Renal cortex interstitium (tissue), 11 donors: Measurements from ENCODE around the gene NPW. TPM values are rescaled to one million over a fixed set of nuclear protein-coding genes. Genes with fewer than 3 reads are reported as not detected.

Source experiments
- DNase-seq, 11 donors: peaks; one replicate each; pipeline ENCODE4 v3.0.0-alpha.2; 2013; ENCODE audit warnings: low read depth in 9 of 11, low spot score in 4 of 11; ENCODE audit errors: extremely low read depth in 1 of 11
- polyA plus RNA-seq, 3 donors: library from polyadenylated mRNA; unstranded; fragments of 120-200 nt; gene quantifications; one replicate each; pipeline ENCODE4 v1.2.1, GENCODE V29; 2013; ENCODE audit not compliant: insufficient read length in 3 of 3

The NPW gene
- polyA plus RNA-seq, 3 donors = 3.8 to 12.4 (median 8.2) TPM

- DNase-seq = no peak
Observed at GRCh38 chr16:2057438-2057837, 37.9 kb downstream of the NPW start.

- DNase-seq = no peak
Observed at GRCh38 chr16:2058420-2058819, 38.8 kb downstream of the NPW start.

DNA sequence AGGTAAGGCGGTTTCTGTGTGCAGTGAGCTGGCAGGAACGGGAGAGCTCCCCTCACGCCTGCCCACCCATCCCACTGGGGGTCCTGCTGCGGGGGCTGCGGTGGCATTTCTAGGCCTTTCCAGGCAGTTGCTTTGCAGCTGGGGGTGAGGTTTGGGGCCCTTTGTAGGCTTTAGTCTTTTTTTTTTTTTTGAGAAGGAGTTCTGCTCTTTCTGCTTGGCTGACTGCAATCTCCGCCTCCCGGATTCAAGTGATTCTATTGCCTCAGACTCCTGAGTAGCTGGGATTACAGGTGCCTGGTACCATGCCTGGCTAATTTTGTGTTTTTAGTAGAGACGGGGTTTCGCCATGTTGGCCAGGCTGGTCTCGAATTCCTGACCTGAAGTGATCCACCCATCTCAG lies 39.3 kb downstream of the NPW start:
- peak in 1 of 11 donors; percentile 61 for DNase-seq

DNA sequence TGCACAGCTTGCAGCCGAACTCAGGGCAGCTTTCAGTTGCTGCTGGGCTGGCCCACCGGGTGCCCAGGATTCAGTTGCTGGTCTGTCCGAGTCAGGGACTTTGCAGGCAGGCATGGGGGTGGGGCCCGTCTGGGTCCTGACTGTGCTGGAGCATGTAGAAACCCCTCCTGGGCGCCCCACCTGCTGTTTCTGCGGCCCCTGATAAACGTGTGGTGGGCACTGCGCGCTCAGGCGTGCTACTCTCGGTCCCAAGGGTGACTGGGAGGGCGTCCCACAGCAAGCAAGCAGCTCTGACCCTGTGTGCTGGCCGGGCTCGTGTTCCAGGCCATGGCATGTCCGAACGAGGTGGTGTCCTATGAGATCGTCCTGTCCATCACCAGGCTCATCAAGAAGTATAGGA lies 40.8 kb downstream of the NPW start:
- no peak for DNase-seq

- DNase-seq = no peak
Observed at GRCh38 chr16:2061023-2061422, 41.4 kb downstream of the NPW start.

DNA sequence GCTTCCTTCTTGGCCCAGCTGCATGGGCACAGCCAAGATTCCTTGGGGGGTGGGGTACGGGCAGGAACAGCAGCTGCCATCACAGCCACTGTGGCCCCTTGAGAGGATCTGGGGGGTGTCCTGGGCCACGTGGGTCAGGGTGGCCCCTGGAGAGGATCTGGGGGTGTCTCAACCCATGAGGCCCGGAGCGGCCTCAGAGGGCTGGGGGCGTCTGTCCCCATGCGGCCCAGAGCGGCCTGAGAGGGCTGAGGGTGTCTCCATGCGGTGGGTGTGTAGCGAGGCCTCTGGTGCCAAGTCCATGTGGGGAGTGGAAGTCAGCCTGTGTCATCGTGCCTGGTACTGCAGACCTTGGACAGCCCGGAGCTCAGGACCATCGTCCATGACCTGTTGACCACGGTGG lies 41.9 kb downstream of the NPW start:
- no peak for DNase-seq

- no peak for DNase-seq
Observed at GRCh38 chr16:2062801-2063200, 43.2 kb downstream of the NPW start.

DNA sequence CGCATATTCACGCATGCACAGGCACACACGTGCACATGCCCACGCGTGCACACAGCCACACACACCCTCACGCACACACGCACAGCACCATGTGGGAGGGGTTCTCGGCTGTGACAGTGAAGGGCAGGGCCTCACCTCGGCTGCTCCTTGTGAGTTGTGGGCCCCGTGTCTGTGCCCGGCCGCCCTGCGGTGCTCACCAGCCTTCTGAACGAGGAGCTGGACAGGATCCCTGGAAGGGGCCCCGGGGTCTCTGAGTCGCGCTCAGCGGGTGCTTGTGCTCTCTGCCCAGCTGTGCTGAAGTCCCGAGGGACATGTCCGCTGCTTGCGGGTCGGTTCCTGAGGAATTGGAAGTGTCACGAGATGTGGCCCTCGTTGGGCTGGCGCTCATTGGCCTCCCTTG lies 44.3 kb downstream of the NPW start:
- DNase-seq = no peak

- DNase-seq = no peak
Observed at GRCh38 chr16:2064368-2064945, 44.9 kb downstream of the NPW start.

GRCh38 chr16:2066139-2066538 lies 46.6 kb downstream of the NPW start:
- no peak for DNase-seq

Other genes with a start within 250 kb of the NPW start
- gene NME3, start 248.2 kb upstream of the NPW start, polyA plus RNA-seq = 10 to 100 TPM; 16.7 to 39.0 (median 37.8) TPM
- gene EME2, start 247.0 kb upstream of the NPW start, polyA plus RNA-seq = 10 to 100 TPM in 2 of 3 donors, 1 to 10 TPM in 1; 8.1 to 15.4 (median 11.1) TPM
- 10 to 100 TPM; 57.0 to 91.2 (median 74.7) TPM for gene MRPS34, start 246.7 kb upstream of the NPW start, polyA plus RNA-seq
- 10 to 100 TPM; 28.2 to 49.1 (median 46.0) TPM for gene SPSB3, start 237.2 kb upstream of the NPW start, polyA plus RNA-seq
- 10 to 100 TPM; 28.2 to 53.9 (median 51.0) TPM for gene NUBP2, start 236.8 kb upstream of the NPW start, polyA plus RNA-seq
- gene IGFALS, start 226.1 kb upstream of the NPW start, polyA plus RNA-seq = 1 to 10 TPM; 1.4 to 4.0 (median 2.1) TPM
- 10 to 100 TPM; 31.3 to 43.8 (median 42.3) TPM for gene HAGH, start 193.0 kb upstream of the NPW start, polyA plus RNA-seq
- gene FAHD1, start 192.6 kb upstream of the NPW start, polyA plus RNA-seq = 10 to 100 TPM; 36.4 to 44.8 (median 37.8) TPM
- gene MEIOB, start 147.6 kb upstream of the NPW start, polyA plus RNA-seq = 1 to 10 TPM in 2 of 3 donors, under 1 TPM in 1; 0.83 to 2.1 (median 1.3) TPM
- under 1 TPM; 0.20 to 0.32 (median 0.27) TPM for gene HS3ST6, start 101.4 kb upstream of the NPW start, polyA plus RNA-seq
- 10 to 100 TPM; 62.1 to 73.9 (median 67.3) TPM for gene MSRB1, start 76.6 kb upstream of the NPW start, polyA plus RNA-seq
- gene RPL3L, start 65.1 kb upstream of the NPW start, polyA plus RNA-seq = under 1 TPM; 0.16 to 0.23 (median 0.17) TPM
- gene NDUFB10, start 60.2 kb upstream of the NPW start, polyA plus RNA-seq = 100 to 1,000 TPM; 121 to 154 (median 124) TPM
- gene RPS2, start 55.0 kb upstream of the NPW start, polyA plus RNA-seq = 1,000 to 10,000 TPM; 1,794 to 2,026 (median 1,887) TPM
- under 1 TPM in 1 of 3 donors, not detected in 2; 0.13 TPM for gene RNF151, start 52.9 kb upstream of the NPW start, polyA plus RNA-seq
- gene TBL3, start 47.7 kb upstream of the NPW start, polyA plus RNA-seq = 10 to 100 TPM; 28.6 to 44.0 (median 41.6) TPM
- 1 to 10 TPM in 2 of 3 donors, under 1 TPM in 1; 0.61 to 1.6 (median 1.1) TPM for gene NOXO1, start 38.3 kb upstream of the NPW start, polyA plus RNA-seq
- gene GFER, start 35.6 kb upstream of the NPW start, polyA plus RNA-seq = 10 to 100 TPM; 21.5 to 31.4 (median 26.9) TPM
- gene SYNGR3, start 29.8 kb upstream of the NPW start, polyA plus RNA-seq = 1 to 10 TPM; 1.6 to 2.6 (median 1.9) TPM
- gene ZNF598, start 10.0 kb upstream of the NPW start, polyA plus RNA-seq = 10 to 100 TPM; 16.6 to 28.6 (median 27.3) TPM
- gene NHERF2, start 7.1 kb downstream of the NPW start, polyA plus RNA-seq = 100 to 1,000 TPM in 2 of 3 donors, 10 to 100 TPM in 1; 82.6 to 162 (median 147) TPM
- 10 to 100 TPM; 15.2 to 26.1 (median 19.9) TPM for gene NTHL1, start 28.0 kb downstream of the NPW start, polyA plus RNA-seq
- gene TSC2, start 28.2 kb downstream of the NPW start, polyA plus RNA-seq = 100 to 1,000 TPM; 138 to 170 (median 151) TPM
- gene PKD1, start 116.1 kb downstream of the NPW start, polyA plus RNA-seq = 100 to 1,000 TPM in 2 of 3 donors, 10 to 100 TPM in 1; 53.6 to 123 (median 101) TPM
- gene RAB26, start 128.8 kb downstream of the NPW start, polyA plus RNA-seq = 1 to 10 TPM; 2.6 to 3.4 (median 3.0) TPM
- 10 to 100 TPM; 48.0 to 58.5 (median 49.3) TPM for gene TRAF7, start 136.0 kb downstream of the NPW start, polyA plus RNA-seq
- 1 to 10 TPM in 2 of 3 donors, under 1 TPM in 1; 1.00 to 2.4 (median 1.9) TPM for gene CASKIN1, start 176.8 kb downstream of the NPW start, polyA plus RNA-seq
- 10 to 100 TPM; 41.6 to 55.8 (median 44.5) TPM for gene MLST8, start 185.7 kb downstream of the NPW start, polyA plus RNA-seq
- gene BRICD5, start 191.1 kb downstream of the NPW start, polyA plus RNA-seq = 10 to 100 TPM in 1 of 3 donors, 1 to 10 TPM in 2; 4.5 to 11.0 (median 7.9) TPM
- 10 to 100 TPM; 13.0 to 17.1 (median 14.9) TPM for gene PGP, start 195.1 kb downstream of the NPW start, polyA plus RNA-seq
- gene E4F1, start 203.8 kb downstream of the NPW start, polyA plus RNA-seq = 10 to 100 TPM; 13.0 to 24.9 (median 22.5) TPM
- gene DNASE1L2, start 216.7 kb downstream of the NPW start, polyA plus RNA-seq = 1 to 10 TPM in 2 of 3 donors, under 1 TPM in 1; 0.36 to 1.4 (median 1.4) TPM
- 10 to 100 TPM; 59.0 to 76.2 (median 72.2) TPM for gene ECI1, start 231.8 kb downstream of the NPW start, polyA plus RNA-seq
- 100 to 1,000 TPM; 194 to 231 (median 219) TPM for gene RNPS1, start 248.3 kb downstream of the NPW start, polyA plus RNA-seq